Heart left ventricle (tissue), 16 donors: ENCODE data around the gene DLGAP1. TPM values are rescaled to one million over a fixed set of nuclear protein-coding genes. Genes with fewer than 3 reads are reported as not detected.
"Not testable (repeated sequence)": the region's sequence is repeated elsewhere in the genome, so short reads cannot be mapped to it uniquely, and the experiment has no call there.

ENCODE experiments used
- ATAC-seq, 4 donors: fragments of 200-7000 bp; cut with Tn5 transposase; one replicate each; pipeline ENCODE4 v1.9.1; 2020 to 2022; ENCODE audit warnings: moderate library complexity in 4 of 4, mild to moderate bottlenecking in 3 of 4, moderate number of reproducible peaks in 1 of 4
- DNase-seq, 5 donors: peaks; one replicate each; pipeline ENCODE4 v3.0.0-alpha.2; 2020
- H3K27ac ChIP-seq, 12 donors: fragments of 200-600 bp; sonication (generic) in 4 of 12; one replicate each; pipeline versions ENCODE4 v1.5.0 to v1.8.0; 2016 to 2022; ENCODE audit warnings: mild to moderate bottlenecking in 2 of 12
- H3K27me3 ChIP-seq, 9 donors: fragments of 200-600 bp; sonication (generic) in 2 of 9; one replicate each; pipeline versions ENCODE4 v1.5.1 to v1.8.0; 2016 to 2022; ENCODE audit warnings: mild to moderate bottlenecking in 3 of 9
- H3K36me3 ChIP-seq, 9 donors: fragments of 200-600 bp; sonication (generic) in 2 of 9; one replicate each; pipeline versions ENCODE4 v1.5.0 to v1.8.0; 2018 to 2022; ENCODE audit warnings: mild to moderate bottlenecking in 2 of 9
- H3K4me1 ChIP-seq, 12 donors: fragments of 200-600 bp; sonication (generic) in 4 of 12; one replicate each; pipeline versions ENCODE4 v1.5.0 to v1.8.0; 2016 to 2022; ENCODE audit warnings: mild to moderate bottlenecking in 3 of 12
- H3K4me3 ChIP-seq, 12 donors: fragments of 200-600 bp; sonication (generic) in 4 of 12; one replicate each; pipeline versions ENCODE4 v1.5.0 to v1.8.0; 2017 to 2022; ENCODE audit warnings: mild to moderate bottlenecking in 9 of 12, moderate library complexity in 4 of 12
- H3K9me3 ChIP-seq, 12 donors: fragments of 200-600 bp; sonication (generic) in 4 of 12; one replicate each; pipeline versions ENCODE4 v1.5.0 to v1.8.0; 2016 to 2022; ENCODE audit warnings: mild to moderate bottlenecking in 1 of 12
- CTCF ChIP-seq, 12 donors: fragments of 200-600 bp; sonication (generic) in 4 of 12; IDR thresholded peaks; one replicate each; pipeline versions ENCODE4 v1.5.0 to v1.8.0; 2018 to 2022; ENCODE audit warnings: antibody characterized with exemption in 12 of 12, mild to moderate bottlenecking in 5 of 12
- POLR2A ChIP-seq, 2 donors: fragments of 450-650 bp; IDR thresholded peaks; one replicate each; pipeline ENCODE4 v1.6.1; 2017; ENCODE audit warnings: antibody characterized with exemption in 2 of 2, mild to moderate bottlenecking in 2 of 2, moderate library complexity in 2 of 2
- WGBS, 4 donors: extraction: QIAGEN DNeasy Blood & Tissue Kit in 2 of 4; methylation state at CpG; one replicate each; pipeline versions ENCODE4 v1.1.5 to v1.1.7; 2013 to 2018; 5-methylcytosine and 5-hydroxymethylcytosine counted together
- intact Hi-C, 10 donors: fragments of 100-400 bp; cut with DNase I; formaldehyde crosslinking; loops; one replicate each; pipeline versions ENCODE4 v1.11.1 to v1.14.2; 2022
- polyA plus RNA-seq, 2 donors: library from polyadenylated mRNA; stranded (reverse); fragments of 200-250 nt; gene quantifications; one replicate each; pipeline ENCODE4 v1.2.3, GENCODE V29; 2013
- total RNA-seq, 9 donors: library from RNA; depleted of rRNA in 2 of 9; stranded (reverse); fragments of >200 nt in 2 of 9; fragmentation: NEBNext Ultra II Directional in 3 of 9; extraction: Animal tissue kit (Norgen Biotek cat#: 25700) in 3 of 9; gene quantifications; one replicate each; pipeline versions ENCODE4 v1.1.0 to v1.2.4, GENCODE V29; 2016 to 2023
- donor health status: ischemic (EF 13 %, LVEDD 7.1; RV severe dilation, severe dysfunction).
- donor health status: healthy with polysubstance abuse.
- donor health status: DM: no; HTN: yes; CAD: no.
- donor health status: DM: no; HTN: no; CAD: no.
- donor health status: ischemic (EF 25% LVEDD 6.9; RV normal size, moderate dysfunction).
- donor health status: ischemic (EF 25% LVEDD 5.7; RV mildly dilated, moderate dysfunction).
- donor health status: healthy.
- donor health status: DM: yes; HTN: yes; CAD: no.
- donor health status: ischemic (EF 35%, LVEDD 5.7; RV mildly dilated, moderate dysfunction).
- donor health status: nonischemic (EF 11% LVEDD 7.7; RV severe dilation, severe dysfunction).
- donor health status: DM: yes; HTN: yes; CAD: no.
- donor health status: PGD.
- donor health status: ischemic (EF 29% LVEDD 5.4; RV normal size, mild dysfunction).
- donor health status: nonischemic (EF 23%, LVEDD 6.1; RV moderate dilation, normal function).

DLGAP1 gene
- total and polyA plus RNA-seq, 11 donors, result 0.10 to 5.5 (median 0.40) TPM; not detected in 1

GRCh38 chr18:3608488-3608887, 846.6 kb downstream of the DLGAP1 start:
- no peaks in the 10 kb centered on the region for H3K36me3 ChIP-seq
- no peaks in the 10 kb centered on the region for H3K9me3 ChIP-seq
- no peak overlapping the region for H3K27ac ChIP-seq
- H3K4me1 ChIP-seq, result peaks cover 7 to 37% (median 22%) of the 10 kb centered on the region in 12 donors
- no peak for DNase-seq
- no peak overlapping the region for H3K4me3 ChIP-seq
- intact Hi-C loops, result no loop called here
- WGBS, 4 donors, result 73 to 87% (median 79%) methylated on average over 4 of the region's 4 CpGs
- no peaks in the 10 kb centered on the region for H3K27me3 ChIP-seq
- TF ChIP-seq POLR2A (IDR thresholded peaks at IDR 0.05) (no peak), CTCF (IDR thresholded peaks at IDR 0.05) (no peak)
- no peak for ATAC-seq

GRCh38 chr18:3608099-3608453, 847.0 kb downstream of the DLGAP1 start:
- H3K27ac ChIP-seq, DNase-seq, ATAC-seq, H3K4me3 ChIP-seq, intact Hi-C loops, H3K9me3 ChIP-seq, H3K27me3 ChIP-seq, H3K36me3 ChIP-seq: not testable (repeated sequence)
- peaks cover 7 to 39% (median 25%) of the 10 kb centered on the region in 12 donors for H3K4me1 ChIP-seq
- 83 to 86% (median 84%) methylated on average over 8 of the region's 8 CpGs for WGBS, 4 donors

- 88 to 90% (median 89%) methylated on average over 8 of the region's 8 CpGs for WGBS, 4 donors
These were observed 847.6 kb downstream of the DLGAP1 start for GRCh38 chr18:3607309-3608098.

GRCh38 chr18:3606863-3607262, 848.2 kb downstream of the DLGAP1 start:
- WGBS, 4 donors, result 89 to 90% (median 89%) methylated on average over 10 of the region's 10 CpGs
- intact Hi-C loops, H3K9me3 ChIP-seq, H3K27me3 ChIP-seq, ATAC-seq, H3K36me3 ChIP-seq, DNase-seq: not testable (repeated sequence)
- H3K4me1 ChIP-seq, result peaks cover 7 to 49% (median 30%) of the 10 kb centered on the region in 12 donors
- peak overlapping the region in 6 of 12 donors; percentile 83 to 93 (median 91) for H3K27ac ChIP-seq
- H3K4me3 ChIP-seq, result peak overlapping the region in 1 of 12 donors; percentile 61

More at GRCh38 chr18:3607309-3608098, 847.6 kb downstream of the DLGAP1 start:
- Histone ChIP-seq H3K27ac (peak overlapping the region in 2 of 12 donors; percentile 89 to 93), H3K4me3 (no peak overlapping the region), H3K36me3 (no peaks in the 10 kb centered on the region), H3K9me3 (no peaks in the 10 kb centered on the region), H3K27me3 (no peaks in the 10 kb centered on the region), H3K4me1 (peaks cover 7 to 44% (median 30%) of the 10 kb centered on the region in 12 donors)
- no peak for TF ChIP-seq POLR2A (IDR thresholded peaks at IDR 0.05)
- no peak for TF ChIP-seq CTCF (IDR thresholded peaks at IDR 0.05)
- no peak for DNase-seq
- no peak for ATAC-seq
- intact Hi-C loops, result no loop called here

GRCh38 chr18:3605954-3606443, 849.1 kb downstream of the DLGAP1 start:
- intact Hi-C loops, result no loop called here
- H3K4me3 ChIP-seq, result peak overlapping the region in 11 of 12 donors; percentile 5 to 61 (median 48)
- WGBS, 4 donors, result 28 to 45% (median 38%) methylated on average over 9 of the region's 9 CpGs
- peak overlapping the region; percentile 70 to 94 (median 87) for H3K27ac ChIP-seq
- no peak for TF ChIP-seq POLR2A (IDR thresholded peaks at IDR 0.05)
- TF ChIP-seq CTCF (IDR thresholded peaks at IDR 0.05), result no peak
- DNase-seq (no peak), ATAC-seq (no peak)
- H3K9me3 ChIP-seq, result no peaks in the 10 kb centered on the region
- no peaks in the 10 kb centered on the region for H3K36me3 ChIP-seq
- peaks cover 7 to 51% (median 30%) of the 10 kb centered on the region in 12 donors for H3K4me1 ChIP-seq
- no peaks in the 10 kb centered on the region for H3K27me3 ChIP-seq
